VCaP (cell line): Measurements from ENCODE around the gene SIGLEC7.

Source experiments
- H3K27ac ChIP-seq: fragments of 450-650 bp; 2 replicates; pipeline ENCODE4 v1.5.1; 2017
- TF ChIP-seq, protein P1 (sequence below): fragments of 450-650 bp; conservative IDR thresholded peaks from 2 replicates; pipeline ENCODE4 v1.5.1; 2017; ENCODE audit warnings: mild to moderate bottlenecking, moderate library complexity

Gene SIGLEC7

DNA sequence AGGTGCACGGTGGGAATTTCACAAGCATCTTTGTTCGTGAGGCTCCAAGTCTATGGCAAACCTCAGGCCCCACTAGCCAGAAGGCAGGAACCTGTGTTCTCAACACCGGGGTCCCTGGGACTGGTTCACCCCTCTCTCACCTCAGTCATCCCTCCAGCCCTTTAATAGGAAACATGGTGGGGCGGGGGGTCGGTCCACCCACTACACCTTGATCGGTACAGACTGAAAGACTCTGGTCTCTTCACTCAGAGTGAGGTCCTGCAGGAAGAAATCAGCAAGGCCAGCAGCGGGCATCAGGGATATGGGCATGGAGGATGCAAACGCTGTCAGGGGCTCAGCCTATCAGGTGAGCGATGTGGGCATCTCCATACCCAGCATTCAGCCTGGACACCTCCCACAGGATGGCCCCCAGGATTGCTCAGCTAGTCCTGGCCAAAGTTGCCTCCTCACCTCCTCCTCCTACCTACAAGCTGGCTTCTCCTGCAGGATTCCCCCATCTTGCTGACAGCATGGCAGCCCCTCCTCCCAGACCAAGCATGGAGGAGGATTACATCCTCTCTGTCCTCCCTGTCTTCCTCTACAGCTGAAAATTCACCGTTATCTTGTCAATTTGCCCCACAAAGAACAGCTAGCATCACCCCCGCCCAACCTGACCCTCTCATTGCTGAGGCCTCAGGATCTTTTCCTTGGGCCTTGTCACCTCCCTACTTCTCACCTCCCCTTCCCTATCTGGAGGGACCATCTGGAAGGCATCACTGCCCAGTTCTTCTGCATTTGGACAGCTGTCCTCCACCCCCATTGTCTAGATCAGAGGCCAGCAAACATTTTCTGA is 45.5 kb downstream of the SIGLEC7 start:
- no peak overlapping the region for H3K27ac ChIP-seq
- TF ChIP-seq, protein P1, sequence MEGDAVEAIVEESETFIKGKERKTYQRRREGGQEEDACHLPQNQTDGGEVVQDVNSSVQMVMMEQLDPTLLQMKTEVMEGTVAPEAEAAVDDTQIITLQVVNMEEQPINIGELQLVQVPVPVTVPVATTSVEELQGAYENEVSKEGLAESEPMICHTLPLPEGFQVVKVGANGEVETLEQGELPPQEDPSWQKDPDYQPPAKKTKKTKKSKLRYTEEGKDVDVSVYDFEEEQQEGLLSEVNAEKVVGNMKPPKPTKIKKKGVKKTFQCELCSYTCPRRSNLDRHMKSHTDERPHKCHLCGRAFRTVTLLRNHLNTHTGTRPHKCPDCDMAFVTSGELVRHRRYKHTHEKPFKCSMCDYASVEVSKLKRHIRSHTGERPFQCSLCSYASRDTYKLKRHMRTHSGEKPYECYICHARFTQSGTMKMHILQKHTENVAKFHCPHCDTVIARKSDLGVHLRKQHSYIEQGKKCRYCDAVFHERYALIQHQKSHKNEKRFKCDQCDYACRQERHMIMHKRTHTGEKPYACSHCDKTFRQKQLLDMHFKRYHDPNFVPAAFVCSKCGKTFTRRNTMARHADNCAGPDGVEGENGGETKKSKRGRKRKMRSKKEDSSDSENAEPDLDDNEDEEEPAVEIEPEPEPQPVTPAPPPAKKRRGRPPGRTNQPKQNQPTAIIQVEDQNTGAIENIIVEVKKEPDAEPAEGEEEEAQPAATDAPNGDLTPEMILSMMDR = no peak

GRCh38 chr19:51188227-51188559 is 46.1 kb downstream of the SIGLEC7 start:
- no peak overlapping the region for H3K27ac ChIP-seq
- TF ChIP-seq, protein P1 = no peak

DNA sequence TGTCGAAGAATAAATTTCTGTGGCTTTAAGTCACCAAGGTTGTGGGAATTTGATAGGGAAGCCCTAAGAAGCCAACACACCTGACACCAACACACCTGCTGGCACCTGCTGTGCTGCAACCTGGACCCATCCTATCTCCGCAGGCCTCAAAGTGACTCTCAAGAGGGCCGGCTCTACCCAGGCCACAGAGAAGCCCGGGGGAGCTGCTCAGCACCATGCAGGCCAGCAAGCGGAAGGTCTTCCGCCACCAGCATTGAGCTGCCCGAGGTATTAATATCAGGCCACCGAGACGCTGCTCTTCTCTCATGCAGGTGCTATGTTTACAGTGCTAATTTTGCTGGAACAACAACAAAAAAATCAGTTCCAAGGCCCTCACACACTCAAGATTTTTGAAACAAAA is 50.6 kb downstream of the SIGLEC7 start:
- TF ChIP-seq, protein P1 = no peak
- H3K27ac ChIP-seq = no peak overlapping the region

DNA sequence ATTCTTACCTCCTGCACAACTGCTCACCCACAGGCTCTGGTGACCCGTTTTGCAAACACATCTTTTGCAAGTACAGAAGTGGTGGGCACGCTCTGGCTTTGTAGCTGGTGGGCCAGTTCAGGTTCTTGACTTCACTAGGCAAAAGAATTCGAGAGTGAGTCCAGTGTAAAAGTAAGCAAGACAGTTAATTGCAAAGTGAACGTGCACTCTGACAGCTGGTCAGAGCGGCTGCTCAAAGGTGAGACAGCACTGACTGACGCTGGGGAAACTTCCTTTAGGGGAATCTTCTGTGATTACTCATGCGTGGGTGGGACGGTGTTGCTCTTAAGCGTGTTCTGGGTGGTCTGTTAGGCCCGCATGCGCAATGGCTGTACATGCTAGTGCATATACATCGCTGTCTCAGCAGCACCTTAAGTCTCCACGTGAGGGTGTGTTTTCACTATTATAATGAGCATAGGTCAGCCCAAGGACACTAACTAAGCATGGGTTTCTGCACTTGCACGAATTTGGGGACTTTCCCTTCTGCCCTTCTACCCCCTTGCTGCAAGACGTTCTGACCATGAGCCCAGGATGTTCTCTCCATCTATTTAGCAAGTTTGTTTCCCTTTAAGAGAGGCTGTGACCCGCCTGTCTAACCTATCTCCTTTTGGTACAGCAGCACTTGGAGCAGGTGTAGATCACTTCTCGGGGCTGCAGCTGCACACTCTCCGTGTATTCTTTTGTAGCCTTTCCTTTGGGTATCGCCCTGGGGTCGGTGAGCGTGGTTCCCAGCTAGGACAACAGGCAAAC is 52.6 kb downstream of the SIGLEC7 start:
- TF ChIP-seq, protein P1 = peak; percentile 10; the same call in 1 of the 2 replicates
- no peak overlapping the region for H3K27ac ChIP-seq

GRCh38 chr19:51195316-51195586 is 53.1 kb downstream of the SIGLEC7 start:
- TF ChIP-seq, protein P1 = no peak
- no peak overlapping the region for H3K27ac ChIP-seq

GRCh38 chr19:51195616-51196015 is 53.5 kb downstream of the SIGLEC7 start:
- H3K27ac ChIP-seq = no peak overlapping the region
- TF ChIP-seq, protein P1 = no peak

- H3K27ac ChIP-seq = no peak overlapping the region
- TF ChIP-seq, protein P1 = no peak
Measured at GRCh38 chr19:51196181-51196580, 54.1 kb downstream of the SIGLEC7 start.
